ENCODE data around the gene ZNF10. TPM values are rescaled to one million over a fixed set of nuclear protein-coding genes. Genes with fewer than 3 reads are reported as not detected.

Gene ZNF10
- total RNA-seq, 1 donor from 2014 or later: 6.6 TPM

GRCh38 chr12:133206390-133206789 is 76.0 kb downstream of the ZNF10 start:
- no peak overlapping the region for H3K4me3 ChIP-seq (ENCODE audit: low read depth, low read length)
- TF ChIP-seq, protein P1, sequence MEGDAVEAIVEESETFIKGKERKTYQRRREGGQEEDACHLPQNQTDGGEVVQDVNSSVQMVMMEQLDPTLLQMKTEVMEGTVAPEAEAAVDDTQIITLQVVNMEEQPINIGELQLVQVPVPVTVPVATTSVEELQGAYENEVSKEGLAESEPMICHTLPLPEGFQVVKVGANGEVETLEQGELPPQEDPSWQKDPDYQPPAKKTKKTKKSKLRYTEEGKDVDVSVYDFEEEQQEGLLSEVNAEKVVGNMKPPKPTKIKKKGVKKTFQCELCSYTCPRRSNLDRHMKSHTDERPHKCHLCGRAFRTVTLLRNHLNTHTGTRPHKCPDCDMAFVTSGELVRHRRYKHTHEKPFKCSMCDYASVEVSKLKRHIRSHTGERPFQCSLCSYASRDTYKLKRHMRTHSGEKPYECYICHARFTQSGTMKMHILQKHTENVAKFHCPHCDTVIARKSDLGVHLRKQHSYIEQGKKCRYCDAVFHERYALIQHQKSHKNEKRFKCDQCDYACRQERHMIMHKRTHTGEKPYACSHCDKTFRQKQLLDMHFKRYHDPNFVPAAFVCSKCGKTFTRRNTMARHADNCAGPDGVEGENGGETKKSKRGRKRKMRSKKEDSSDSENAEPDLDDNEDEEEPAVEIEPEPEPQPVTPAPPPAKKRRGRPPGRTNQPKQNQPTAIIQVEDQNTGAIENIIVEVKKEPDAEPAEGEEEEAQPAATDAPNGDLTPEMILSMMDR (conservative IDR thresholded peaks at IDR 0.05; ENCODE audit: low read depth, low read length): no peak
- DNase-seq (ENCODE audit: low read depth): no peak

Other genes starting within 250 kb of the ZNF10 start
- 26.2 and 35.7 TPM in 2 replicates for gene CHFR, start 243.0 kb upstream of the ZNF10 start, total RNA-seq
- gene ZNF605, start 174.3 kb upstream of the ZNF10 start, total RNA-seq: 3.7 and 5.1 TPM in 2 replicates
- gene ZNF26, start 144.3 kb upstream of the ZNF10 start, total RNA-seq: 3.9 and 6.7 TPM in 2 replicates
- 9.2 and 11.4 TPM in 2 replicates for gene ZNF84, start 93.1 kb upstream of the ZNF10 start, total RNA-seq
- 9.0 and 9.5 TPM in 2 replicates for gene ZNF140, start 49.7 kb upstream of the ZNF10 start, total RNA-seq
- 0.40 and 0.43 TPM in 2 replicates for gene ZNF891, start 353 bp upstream of the ZNF10 start, total RNA-seq
- 7.0 and 11.3 TPM in 2 replicates for gene ZNF268, start 50.9 kb downstream of the ZNF10 start, total RNA-seq
- not detected in 2 replicates for gene ANHX, start 105.2 kb downstream of the ZNF10 start, total RNA-seq

All from epithelial cell of proximal tubule (primary cell).